CD8-positive, alpha-beta memory T cell (primary cell): ENCODE results near the gene CFAP65. TPM values are rescaled to one million over a fixed set of nuclear protein-coding genes. Genes with fewer than 3 reads are reported as not detected.
A peak's percentile ranks its signal among the peaks of the same experiment; 100 is the strongest.

Experiments
- CTCF ChIA-PET: fragments of 350-600 bp; sonication (Branson Sonifier 250); formaldehyde crosslinking; loops from one replicate; lab custom pipeline; 2021; ENCODE audit warnings: antibody characterized with exemption; lab: Charles Lee
- POLR2A ChIA-PET: fragments of 350-600 bp; sonication (Branson Sonifier 250); formaldehyde crosslinking; loops from one replicate; lab custom pipeline; 2021; ENCODE audit warnings: antibody characterized with exemption; lab: Charles Lee
- DNase-seq, 5 donors: peaks; one replicate each; pipeline versions ENCODE4 v3.0.0 to v3.0.0-alpha.2; 2020 to 2022; ENCODE audit warnings: mixed read lengths in 1 of 5
- H3K27ac ChIP-seq: one replicate; pipeline ENCODE4 v1.7.0; 2013; ENCODE audit warnings: low read depth, mild to moderate bottlenecking, low read length, moderate library complexity
- H3K27me3 ChIP-seq: 2 replicates; pipeline ENCODE4 v1.7.0; 2013; ENCODE audit warnings: low read length, mild to moderate bottlenecking; ENCODE audit not compliant: insufficient read depth, poor library complexity, severe bottlenecking
- H3K36me3 ChIP-seq: 2 replicates; pipeline ENCODE4 v1.7.0; 2013; ENCODE audit warnings: mild to moderate bottlenecking, low read length, moderate library complexity; ENCODE audit not compliant: insufficient read depth
- H3K4me1 ChIP-seq: 2 replicates; pipeline ENCODE4 v1.7.0; 2013; ENCODE audit warnings: mild to moderate bottlenecking, low read length, moderate library complexity; ENCODE audit not compliant: insufficient read depth
- H3K4me3 ChIP-seq: 2 replicates; pipeline ENCODE4 v1.7.0; 2013; ENCODE audit warnings: mild to moderate bottlenecking, low read length
- H3K9me3 ChIP-seq: 2 replicates; pipeline ENCODE4 v1.7.0; 2013; ENCODE audit warnings: mild to moderate bottlenecking, low read length
- H3K27ac Mint-ChIP-seq, 8 donors: one replicate each; pipeline ENCODE4 v1.8.0; 2020 to 2021; ENCODE audit warnings: mixed read lengths in 8 of 8, mild to moderate bottlenecking in 6 of 8, inconsistent platforms in 3 of 8, moderate library complexity in 3 of 8
- H3K27me3 Mint-ChIP-seq, 2 donors: one replicate each; pipeline ENCODE4 v1.8.0; 2020 to 2021; ENCODE audit warnings: mixed read lengths in 2 of 2, mild to moderate bottlenecking in 1 of 2, moderate library complexity in 1 of 2
- H3K36me3 Mint-ChIP-seq, 3 donors: one replicate each; pipeline ENCODE4 v1.8.0; 2020 to 2021; ENCODE audit warnings: mixed read lengths in 3 of 3, inconsistent platforms in 1 of 3, mild to moderate bottlenecking in 1 of 3
- H3K4me1 Mint-ChIP-seq, 3 donors: one replicate each; pipeline ENCODE4 v1.8.0; 2020 to 2021; ENCODE audit warnings: mixed read lengths in 3 of 3, inconsistent platforms in 1 of 3, mild to moderate bottlenecking in 1 of 3
- H3K4me3 Mint-ChIP-seq, 7 donors: one replicate each; pipeline ENCODE4 v1.8.0; 2020 to 2021; ENCODE audit warnings: mixed read lengths in 7 of 7, mild to moderate bottlenecking in 6 of 7, moderate library complexity in 4 of 7, inconsistent platforms in 2 of 7
- H3K9me3 Mint-ChIP-seq, 5 donors: one replicate each; pipeline ENCODE4 v1.8.0; 2020 to 2022; ENCODE audit warnings: mixed read lengths in 5 of 5, mild to moderate bottlenecking in 3 of 5, moderate library complexity in 2 of 5, inconsistent platforms in 1 of 5
- polyA plus RNA-seq: library from polyadenylated mRNA; unstranded; fragments of 300-500 nt; fragmentation: Illumina TruSeq; gene quantifications from one replicate; pipeline ENCODE4 v1.2.3, GENCODE V29; 2021
- total RNA-seq, 2 experiments: library from RNA; stranded (reverse); gene quantifications; one replicate each; pipeline ENCODE4 v1.2.3, GENCODE V29; 2021

Gene CFAP65
- total and polyA plus RNA-seq, 3 experiments from 2014 or later = not detected

DNA sequence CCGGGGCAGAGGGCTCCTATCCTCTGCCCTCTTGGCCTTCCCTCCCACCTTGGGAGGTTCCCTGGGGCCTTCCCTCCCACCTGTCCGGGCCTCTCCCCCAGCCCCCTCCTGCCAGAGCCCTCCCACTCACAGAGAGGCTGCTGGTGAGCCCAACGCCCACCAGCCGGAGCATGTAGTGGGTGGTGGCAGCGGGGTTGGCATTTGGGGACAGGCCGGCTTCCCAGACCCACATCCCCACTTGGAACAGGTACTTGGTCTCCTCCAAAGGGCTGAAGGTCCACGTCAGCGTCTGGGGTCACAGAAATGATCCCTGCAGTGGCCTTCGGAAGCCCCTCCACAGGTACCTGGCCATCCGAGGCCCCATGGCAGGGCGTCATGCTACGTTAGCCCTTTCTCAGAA lies 19.3 kb downstream of the CFAP65 start:
- H3K4me3 ChIP-seq = no peak overlapping the region
- Mint-ChIP-seq H3K27me3 (peaks cover 13 to 17% of the 10 kb centered on the region in 2 donors), H3K9me3 (no peaks in the 10 kb centered on the region), H3K36me3 (no peaks in the 10 kb centered on the region), H3K4me3 (no peak overlapping the region), H3K4me1 (no peaks in the 10 kb centered on the region), H3K27ac (no peak overlapping the region)
- POLR2A ChIA-PET = no interaction called here
- no peaks in the 10 kb centered on the region for H3K36me3 ChIP-seq
- no peaks in the 10 kb centered on the region for H3K4me1 ChIP-seq
- H3K27me3 ChIP-seq = no peaks in the 10 kb centered on the region
- CTCF ChIA-PET = no interaction called here
- no peaks in the 10 kb centered on the region for H3K9me3 ChIP-seq
- DNase-seq = no peak
- H3K27ac ChIP-seq = no peak overlapping the region

DNA sequence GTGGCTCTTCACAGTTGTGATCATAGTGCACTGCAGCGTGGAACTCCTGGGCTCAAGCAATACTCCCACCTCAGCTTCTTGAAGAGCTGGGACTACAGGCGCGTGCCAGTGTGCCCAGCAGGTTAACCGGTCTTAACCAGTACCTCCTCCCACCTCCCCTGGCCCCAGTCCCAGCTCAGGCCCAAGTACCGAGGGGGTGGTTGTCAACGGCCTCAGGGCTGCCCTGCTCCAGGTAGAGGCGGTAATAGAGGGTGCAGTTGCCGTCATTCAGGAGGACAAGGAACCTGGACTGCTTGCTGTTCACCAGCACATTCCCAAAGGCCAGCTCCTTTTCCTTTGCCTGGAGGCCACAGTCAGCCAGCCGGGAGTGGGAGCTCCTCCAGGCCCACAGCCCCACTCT lies 19.7 kb downstream of the CFAP65 start:
- Histone ChIP-seq H3K9me3 (no peaks in the 10 kb centered on the region), H3K36me3 (no peaks in the 10 kb centered on the region), H3K27ac (no peak overlapping the region), H3K4me1 (no peaks in the 10 kb centered on the region), H3K27me3 (no peaks in the 10 kb centered on the region), H3K4me3 (no peak overlapping the region)
- no peaks in the 10 kb centered on the region for H3K36me3 Mint-ChIP-seq
- peak in 1 of 5 donors; percentile 31 for DNase-seq
- no peak overlapping the region for H3K4me3 Mint-ChIP-seq
- ChIA-PET CTCF (interaction anchor here (0.7 kb wide), 1 partner anchor 71 kb away, joined by 4 read pairs; no protein-coding TSS in a partner anchor), POLR2A (no interaction called here)
- no peak overlapping the region for H3K27ac Mint-ChIP-seq
- H3K27me3 Mint-ChIP-seq = peaks cover 13 to 19% of the 10 kb centered on the region in 2 donors
- H3K4me1 Mint-ChIP-seq = no peaks in the 10 kb centered on the region
- no peaks in the 10 kb centered on the region for H3K9me3 Mint-ChIP-seq

DNA sequence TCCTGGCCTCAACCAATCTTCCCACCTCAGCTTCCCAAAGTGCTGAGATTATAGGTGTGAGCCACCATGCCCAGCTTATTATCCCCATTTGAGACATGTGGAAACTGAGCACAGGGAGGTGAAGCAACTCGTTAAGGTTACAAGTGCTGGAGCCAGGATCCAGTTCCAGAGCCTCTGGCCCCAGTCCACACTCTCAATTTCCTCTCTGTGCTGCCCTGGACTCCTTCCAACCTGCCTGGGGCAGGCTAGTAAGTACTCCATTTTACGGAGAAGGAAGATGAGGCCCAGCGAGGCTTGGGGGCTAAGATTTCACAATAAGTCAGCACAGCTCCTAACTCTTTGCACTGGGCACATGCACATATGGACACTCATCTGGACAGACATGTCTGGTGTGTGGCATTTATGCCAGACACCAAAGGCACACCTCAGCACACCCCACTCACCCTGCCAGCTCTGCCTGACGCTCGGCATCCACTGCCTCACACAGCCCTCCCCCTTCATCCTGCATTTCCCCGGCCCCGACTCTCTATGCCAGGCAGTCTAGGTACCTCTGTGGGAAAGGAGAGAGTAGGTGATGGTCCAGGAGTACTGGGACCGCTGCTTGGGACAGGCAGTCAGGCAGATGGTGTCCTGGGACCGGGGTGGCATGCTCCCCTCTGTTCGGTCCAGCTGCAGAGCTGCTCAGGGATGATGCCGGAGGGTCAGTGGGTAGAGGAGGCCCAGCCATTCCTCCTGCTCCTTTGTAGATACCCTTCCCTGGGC lies 20.5 kb downstream of the CFAP65 start:
- ChIA-PET CTCF (interaction anchor here (0.7 kb wide), 2 partner anchors 9 to 70 kb away, joined by 3 to 4 read pairs; no protein-coding TSS in a partner anchor), POLR2A (no interaction called here)
- Mint-ChIP-seq H3K36me3 (no peaks in the 10 kb centered on the region), H3K27me3 (peaks cover 13 to 23% of the 10 kb centered on the region in 2 donors), H3K4me3 (no peak overlapping the region), H3K27ac (peak overlapping the region in 1 of 8 donors; percentile 23), H3K4me1 (no peaks in the 10 kb centered on the region), H3K9me3 (no peaks in the 10 kb centered on the region)
- H3K27ac ChIP-seq = no peak overlapping the region
- DNase-seq = peak in 1 of 5 donors; percentile 6
- H3K27me3 ChIP-seq = no peaks in the 10 kb centered on the region
- no peaks in the 10 kb centered on the region for H3K9me3 ChIP-seq
- no peak overlapping the region for H3K4me3 ChIP-seq
- H3K36me3 ChIP-seq = no peaks in the 10 kb centered on the region
- H3K4me1 ChIP-seq = no peaks in the 10 kb centered on the region

DNA sequence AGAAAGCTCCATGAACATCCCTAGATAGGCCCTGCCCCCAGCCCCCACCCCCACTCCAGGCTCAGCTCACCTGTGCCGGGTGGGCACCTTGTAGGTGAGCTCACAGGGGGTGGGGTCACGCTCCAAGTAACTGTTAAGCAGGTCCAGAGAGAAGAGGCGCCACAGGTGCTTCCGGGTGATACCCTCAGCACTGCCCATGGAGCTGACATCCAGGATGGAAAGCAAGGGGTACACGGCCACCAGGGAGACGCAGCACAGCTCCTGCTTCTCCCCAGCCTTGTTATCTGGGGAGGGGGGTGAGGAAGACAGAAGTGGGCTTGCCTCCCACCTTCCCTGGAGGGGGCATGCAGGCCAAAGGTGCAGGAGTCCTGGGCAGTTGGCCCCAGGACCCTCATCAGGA lies 21.9 kb downstream of the CFAP65 start:
- Histone ChIP-seq H3K4me3 (no peak overlapping the region), H3K4me1 (no peaks in the 10 kb centered on the region), H3K9me3 (no peaks in the 10 kb centered on the region), H3K36me3 (no peaks in the 10 kb centered on the region), H3K27ac (no peak overlapping the region), H3K27me3 (no peaks in the 10 kb centered on the region)
- no peak overlapping the region for H3K4me3 Mint-ChIP-seq
- H3K27me3 Mint-ChIP-seq = peaks cover 14 to 30% of the 10 kb centered on the region in 2 donors
- H3K27ac Mint-ChIP-seq = no peak overlapping the region
- POLR2A ChIA-PET = no interaction called here
- no peak for DNase-seq
- CTCF ChIA-PET = interaction anchor here (1.6 kb wide), 1 partner anchor 10 kb away, joined by 5 read pairs; no protein-coding TSS in a partner anchor
- no peaks in the 10 kb centered on the region for H3K4me1 Mint-ChIP-seq
- H3K9me3 Mint-ChIP-seq = no peaks in the 10 kb centered on the region
- no peaks in the 10 kb centered on the region for H3K36me3 Mint-ChIP-seq

DNA sequence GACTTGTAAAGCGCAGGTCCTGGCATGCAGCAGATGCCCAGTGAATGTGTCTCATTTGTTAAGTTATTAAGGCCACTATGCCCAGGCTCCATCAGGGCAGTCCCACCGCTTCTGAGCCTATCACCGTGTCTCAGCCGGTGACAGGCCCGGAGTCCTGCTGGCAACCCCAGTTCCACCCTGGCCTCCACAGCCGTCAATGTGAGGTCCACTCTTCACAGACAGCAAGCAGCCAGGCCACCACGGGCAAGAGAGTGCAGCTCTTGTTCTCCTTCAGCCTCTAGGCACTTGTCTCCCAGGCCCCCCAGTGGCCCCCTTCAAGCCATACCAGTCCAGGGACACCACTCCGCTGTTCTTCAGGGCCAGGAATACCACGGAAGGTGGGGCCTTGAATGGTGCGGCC lies 22.6 kb downstream of the CFAP65 start:
- Mint-ChIP-seq H3K4me1 (no peaks in the 10 kb centered on the region), H3K27me3 (peaks cover 14 to 36% of the 10 kb centered on the region in 2 donors), H3K27ac (no peak overlapping the region), H3K36me3 (no peaks in the 10 kb centered on the region), H3K9me3 (no peaks in the 10 kb centered on the region), H3K4me3 (no peak overlapping the region)
- H3K36me3 ChIP-seq = no peaks in the 10 kb centered on the region
- CTCF ChIA-PET = interaction anchor here (1.6 kb wide), 1 partner anchor 11 kb away, joined by 5 read pairs; no protein-coding TSS in a partner anchor
- no peaks in the 10 kb centered on the region for H3K9me3 ChIP-seq
- POLR2A ChIA-PET = no interaction called here
- no peaks in the 10 kb centered on the region for H3K4me1 ChIP-seq
- no peak overlapping the region for H3K4me3 ChIP-seq
- DNase-seq = no peak
- no peaks in the 10 kb centered on the region for H3K27me3 ChIP-seq
- H3K27ac ChIP-seq = no peak overlapping the region

DNA sequence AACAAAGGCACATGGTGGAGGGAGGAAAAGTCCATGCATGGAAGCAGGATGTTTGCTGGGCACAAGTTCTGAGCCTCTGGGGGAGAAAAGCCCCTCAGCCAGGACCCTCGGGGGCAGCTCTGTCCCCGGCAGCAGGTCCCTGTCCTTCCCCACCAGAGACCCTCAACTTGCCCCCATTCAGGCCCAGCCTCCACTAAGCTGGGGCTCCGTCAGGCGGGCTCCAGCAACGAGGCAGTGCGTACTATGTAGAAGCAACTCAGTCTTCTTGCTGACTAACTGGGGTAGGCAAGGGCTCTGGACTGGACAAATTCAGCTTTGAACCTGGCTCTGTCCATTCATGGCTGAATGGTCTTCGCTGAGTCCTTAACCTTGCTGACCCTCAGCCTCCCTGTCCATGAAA lies 23.0 kb downstream of the CFAP65 start:
- Histone ChIP-seq H3K4me1 (no peaks in the 10 kb centered on the region), H3K27ac (no peak overlapping the region), H3K9me3 (no peaks in the 10 kb centered on the region), H3K4me3 (no peak overlapping the region), H3K36me3 (no peaks in the 10 kb centered on the region), H3K27me3 (no peaks in the 10 kb centered on the region)
- CTCF ChIA-PET = interaction anchor here (1.6 kb wide), 1 partner anchor 11 kb away, joined by 5 read pairs; no protein-coding TSS in a partner anchor
- POLR2A ChIA-PET = no interaction called here
- Mint-ChIP-seq H3K4me3 (no peak overlapping the region), H3K27me3 (peaks cover 16 to 38% of the 10 kb centered on the region in 2 donors), H3K4me1 (no peaks in the 10 kb centered on the region), H3K36me3 (no peaks in the 10 kb centered on the region), H3K27ac (no peak overlapping the region), H3K9me3 (no peaks in the 10 kb centered on the region)
- no peak for DNase-seq

DNA sequence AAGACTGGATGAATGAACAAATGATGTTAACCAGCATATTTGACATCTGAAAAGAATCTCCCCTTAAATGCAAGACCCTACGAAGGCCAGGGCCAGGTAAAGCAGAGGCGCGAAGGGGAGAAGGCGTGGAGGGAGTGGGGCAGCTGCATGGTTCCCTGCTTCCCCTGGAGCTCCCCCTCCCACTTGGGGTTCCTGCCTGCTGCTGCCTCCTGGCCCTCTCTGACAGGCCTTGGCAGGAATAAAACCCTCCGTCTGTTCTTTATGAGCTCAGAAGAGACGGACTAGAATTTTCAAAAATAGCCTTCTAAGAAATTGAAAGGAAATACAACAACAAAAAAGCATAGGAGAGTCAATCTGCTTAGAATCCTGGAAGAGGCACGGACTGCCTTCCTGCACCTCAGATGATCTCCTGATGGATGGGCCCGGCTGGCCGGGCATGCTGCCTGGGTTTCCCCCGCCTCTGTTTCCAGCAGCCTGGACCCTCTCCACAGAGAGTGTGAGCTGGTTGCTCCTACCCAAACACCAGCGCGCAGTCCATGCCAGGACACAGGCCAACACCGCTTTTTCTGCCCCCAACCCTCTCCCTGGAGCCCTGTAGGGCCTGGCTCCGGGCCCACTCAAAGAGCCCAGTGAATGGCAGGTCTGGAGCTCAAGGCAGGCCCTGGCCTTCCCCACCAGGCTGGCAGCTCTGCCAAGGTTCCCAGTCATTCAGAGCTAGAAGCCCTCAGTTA lies 23.9 kb downstream of the CFAP65 start:
- Histone ChIP-seq H3K4me3 (no peak overlapping the region), H3K9me3 (no peaks in the 10 kb centered on the region), H3K36me3 (no peaks in the 10 kb centered on the region), H3K27me3 (no peaks in the 10 kb centered on the region), H3K27ac (no peak overlapping the region), H3K4me1 (no peaks in the 10 kb centered on the region)
- Mint-ChIP-seq H3K4me3 (no peak overlapping the region), H3K4me1 (no peaks in the 10 kb centered on the region), H3K36me3 (no peaks in the 10 kb centered on the region), H3K27ac (peak overlapping the region in 1 of 8 donors; percentile 24), H3K27me3 (peaks cover 16 to 42% of the 10 kb centered on the region in 2 donors), H3K9me3 (no peaks in the 10 kb centered on the region)
- no peak for DNase-seq
- ChIA-PET POLR2A (no interaction called here), CTCF (interaction anchor here (1.4 to 2.7 kb wide), 2 partner anchors 10 to 13 kb away, joined by 4 to 9 read pairs; no protein-coding TSS in a partner anchor)

DNA sequence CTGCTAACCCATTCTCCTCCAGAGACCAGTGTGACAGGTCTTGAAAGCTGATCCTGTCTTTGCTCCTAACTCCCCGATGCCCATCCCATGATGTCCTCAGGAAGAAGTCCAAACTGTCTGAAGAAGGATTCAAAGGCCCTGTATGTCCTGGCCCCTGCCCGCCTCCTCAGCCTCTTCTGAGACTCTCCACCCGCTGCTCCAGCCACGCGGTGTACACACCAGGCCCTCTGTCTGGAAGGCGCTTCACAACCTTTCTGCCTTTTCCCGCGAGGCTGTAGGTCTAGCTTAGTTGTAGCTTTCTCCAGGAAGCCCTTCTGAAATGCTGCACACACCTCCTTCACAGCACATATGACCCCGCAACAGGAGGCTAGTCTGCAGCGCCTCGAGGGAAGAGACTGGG lies 24.6 kb downstream of the CFAP65 start:
- Histone ChIP-seq H3K27me3 (no peaks in the 10 kb centered on the region), H3K36me3 (no peaks in the 10 kb centered on the region), H3K9me3 (no peaks in the 10 kb centered on the region), H3K4me1 (no peaks in the 10 kb centered on the region), H3K27ac (no peak overlapping the region), H3K4me3 (no peak overlapping the region)
- no peaks in the 10 kb centered on the region for H3K4me1 Mint-ChIP-seq
- H3K4me3 Mint-ChIP-seq = no peak overlapping the region
- peaks cover 17 to 43% of the 10 kb centered on the region in 2 donors for H3K27me3 Mint-ChIP-seq
- H3K36me3 Mint-ChIP-seq = no peaks in the 10 kb centered on the region
- DNase-seq = no peak
- H3K9me3 Mint-ChIP-seq = no peaks in the 10 kb centered on the region
- ChIA-PET POLR2A (no interaction called here), CTCF (interaction anchor here (0.7 to 2.7 kb wide), 4 partner anchors 11 to 278 kb away, joined by 3 to 9 read pairs (median 4); no protein-coding TSS in a partner anchor)
- peak overlapping the region in 1 of 8 donors; percentile 80 for H3K27ac Mint-ChIP-seq
